Measurements from ENCODE around the gene CCDC157.
A peak's percentile ranks its signal among the peaks of the same experiment; 100 is the strongest.

The CCDC157 gene

DNA sequence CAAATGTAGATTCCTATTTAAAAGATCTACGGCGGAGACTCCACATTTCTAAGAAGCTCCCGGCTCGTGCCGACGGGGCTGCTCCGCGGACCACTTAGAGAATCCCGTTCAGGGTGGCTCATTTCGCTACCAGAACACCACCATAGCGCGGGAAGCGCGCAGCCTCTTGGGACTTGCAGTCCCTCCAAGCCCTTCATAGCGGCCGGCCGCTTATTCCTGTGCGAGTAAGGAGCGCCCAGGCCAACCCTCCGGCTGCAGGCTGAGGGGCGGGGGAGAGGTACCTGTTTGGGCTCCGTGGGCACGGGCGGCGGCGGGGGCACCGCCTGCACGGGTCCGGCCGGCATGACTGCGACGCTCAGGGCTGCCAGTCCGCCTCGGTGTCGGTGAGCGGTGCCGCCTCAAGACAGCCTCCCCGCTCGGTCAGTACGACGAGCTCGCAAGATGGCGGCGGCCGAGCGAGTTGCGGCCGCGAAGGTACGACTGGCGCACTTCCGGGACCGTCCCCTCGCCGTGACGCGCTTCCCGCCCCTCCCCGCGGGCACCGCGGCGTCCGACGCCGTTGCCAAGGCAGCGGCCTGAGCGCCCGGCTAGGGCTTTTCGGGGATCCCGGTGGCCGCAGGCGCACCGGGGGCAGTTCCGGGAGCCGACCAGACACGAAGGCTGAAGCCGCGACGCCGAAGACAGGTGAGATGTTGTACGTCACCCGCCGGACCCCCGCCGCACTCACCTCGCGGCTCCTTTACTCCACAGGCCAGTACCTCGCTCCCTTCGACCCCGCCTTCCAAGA is at the start of gene CCDC157, which contains the start of gene SF3A1:
CCDC157 (plus strand) TSS at position 559 of the 787 bp plus-strand sequence. CDS start 8,994 bp downstream, outside the sequence.
SF3A1 (minus strand) TSS at position 446 of the 787 bp plus-strand sequence; CDS start at position 344, 102 bp downstream.
- DNase-seq = peak; percentile 77 to 79

DNA sequence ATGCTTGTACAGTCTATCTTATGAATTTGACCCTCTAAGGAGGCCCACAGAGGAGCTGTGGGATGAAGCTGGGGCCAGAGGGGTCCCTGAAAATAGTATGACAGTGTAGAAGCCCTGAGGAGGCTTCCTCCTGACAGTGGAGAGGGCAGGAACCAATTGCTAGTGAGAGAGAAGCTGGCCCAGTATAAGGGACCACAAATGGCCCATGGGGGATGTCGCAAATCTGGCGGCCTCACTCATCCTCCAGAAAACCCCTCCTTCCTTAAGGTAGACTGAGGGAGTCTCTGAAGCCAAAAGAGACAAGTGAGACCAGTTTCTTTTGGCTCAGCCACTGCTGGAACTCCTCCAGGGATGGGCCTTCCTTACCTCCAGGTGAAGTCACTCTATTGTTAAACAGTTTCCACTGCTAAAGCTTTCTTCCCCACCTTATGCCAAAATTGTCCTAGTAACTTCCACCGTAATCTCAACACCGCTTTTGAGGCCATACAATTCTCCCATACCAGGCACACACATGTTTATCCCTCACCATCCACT is 49.7 kb upstream of the CCDC157 start:
- no peak for DNase-seq

DNA sequence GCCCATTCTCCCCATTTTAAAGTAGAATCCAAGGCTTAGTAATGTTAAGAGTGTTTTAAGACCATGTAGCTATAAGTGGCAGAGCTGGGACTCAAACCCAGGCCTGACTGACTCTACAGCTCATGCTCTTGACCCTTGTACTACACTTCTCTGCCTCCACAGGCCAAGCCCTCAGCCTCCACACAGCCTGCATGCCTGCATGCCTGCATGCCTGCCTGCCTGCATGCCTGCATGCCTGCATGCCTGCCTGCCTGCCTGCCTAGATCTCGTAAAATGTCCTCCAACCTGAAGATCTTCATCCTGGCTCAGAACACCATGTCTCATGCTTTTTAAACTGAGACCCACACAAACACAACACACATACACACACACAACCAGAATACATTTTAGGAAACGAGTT is 48.7 kb upstream of the CCDC157 start:
- DNase-seq = no peak

DNA sequence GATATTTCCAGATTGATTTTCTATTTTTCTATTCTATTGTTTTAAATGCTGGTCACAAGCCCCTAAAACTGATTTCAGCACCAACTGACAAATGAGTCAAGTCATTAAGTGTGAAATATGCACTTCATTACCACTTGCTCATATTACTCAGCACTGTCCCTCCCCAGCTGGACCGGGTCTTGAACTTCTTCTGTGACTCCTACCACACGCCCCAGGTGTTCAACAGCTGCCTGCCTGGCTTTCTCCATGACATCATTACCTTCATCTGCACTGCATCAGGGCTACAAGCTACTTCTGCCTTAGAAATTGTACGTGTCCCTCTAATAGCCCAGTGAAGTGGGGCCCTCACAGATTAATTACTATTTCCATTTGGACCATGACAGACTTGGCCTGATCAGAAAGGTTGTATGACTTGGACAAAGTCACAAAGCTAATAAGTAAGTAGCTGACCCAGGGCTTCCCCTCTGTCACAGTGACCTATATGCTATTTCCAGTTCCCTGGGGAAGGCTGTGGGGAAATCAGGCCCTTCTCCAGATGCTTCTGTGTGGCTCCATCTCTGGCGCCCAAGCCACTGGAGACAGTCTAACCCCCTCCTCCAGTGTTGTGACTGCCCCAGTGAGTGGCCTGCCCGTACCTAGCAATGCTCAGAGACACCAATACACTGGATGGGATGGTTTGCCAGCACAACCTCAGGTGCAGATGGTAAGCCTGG is 48.1 kb upstream of the CCDC157 start:
- peak in 1 of 2 donors; percentile 43 for DNase-seq

DNA sequence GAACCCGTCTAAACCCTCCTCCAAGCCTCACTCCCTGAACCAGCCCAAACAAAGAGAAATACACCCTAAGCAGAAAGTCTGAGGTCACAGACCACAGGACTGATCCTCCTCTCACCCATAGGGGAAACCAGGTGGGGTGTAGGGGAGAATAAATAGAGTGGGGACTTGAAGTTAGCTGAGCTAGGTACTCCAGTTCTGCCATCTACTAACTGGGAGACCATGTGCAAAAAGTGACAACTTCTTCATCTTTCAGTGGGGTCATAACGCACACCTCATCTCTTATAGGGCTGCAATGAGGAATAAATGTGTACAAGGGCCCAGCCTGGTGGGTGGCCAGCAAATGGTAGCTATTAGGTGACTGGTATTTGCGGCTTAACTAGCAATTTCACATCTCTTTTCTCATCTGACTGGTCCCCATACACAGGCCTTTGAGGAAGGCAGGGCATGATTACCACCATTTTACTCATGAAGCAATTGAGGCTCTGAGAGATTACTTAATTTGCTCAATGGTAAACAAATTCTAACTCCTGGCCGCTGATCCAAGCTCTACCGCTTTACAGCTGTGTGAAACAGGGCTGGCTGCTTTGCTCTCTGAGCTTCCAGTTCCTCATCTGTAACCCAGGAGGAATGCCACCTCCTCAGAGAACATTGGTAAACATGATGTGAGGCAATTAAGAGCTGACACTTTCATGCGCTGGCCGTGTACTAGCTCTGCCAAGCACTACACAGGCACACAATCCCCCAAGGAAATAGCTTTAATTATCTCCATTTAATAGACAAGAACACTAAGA is 46.7 kb upstream of the CCDC157 start:
- DNase-seq = no peak

DNA sequence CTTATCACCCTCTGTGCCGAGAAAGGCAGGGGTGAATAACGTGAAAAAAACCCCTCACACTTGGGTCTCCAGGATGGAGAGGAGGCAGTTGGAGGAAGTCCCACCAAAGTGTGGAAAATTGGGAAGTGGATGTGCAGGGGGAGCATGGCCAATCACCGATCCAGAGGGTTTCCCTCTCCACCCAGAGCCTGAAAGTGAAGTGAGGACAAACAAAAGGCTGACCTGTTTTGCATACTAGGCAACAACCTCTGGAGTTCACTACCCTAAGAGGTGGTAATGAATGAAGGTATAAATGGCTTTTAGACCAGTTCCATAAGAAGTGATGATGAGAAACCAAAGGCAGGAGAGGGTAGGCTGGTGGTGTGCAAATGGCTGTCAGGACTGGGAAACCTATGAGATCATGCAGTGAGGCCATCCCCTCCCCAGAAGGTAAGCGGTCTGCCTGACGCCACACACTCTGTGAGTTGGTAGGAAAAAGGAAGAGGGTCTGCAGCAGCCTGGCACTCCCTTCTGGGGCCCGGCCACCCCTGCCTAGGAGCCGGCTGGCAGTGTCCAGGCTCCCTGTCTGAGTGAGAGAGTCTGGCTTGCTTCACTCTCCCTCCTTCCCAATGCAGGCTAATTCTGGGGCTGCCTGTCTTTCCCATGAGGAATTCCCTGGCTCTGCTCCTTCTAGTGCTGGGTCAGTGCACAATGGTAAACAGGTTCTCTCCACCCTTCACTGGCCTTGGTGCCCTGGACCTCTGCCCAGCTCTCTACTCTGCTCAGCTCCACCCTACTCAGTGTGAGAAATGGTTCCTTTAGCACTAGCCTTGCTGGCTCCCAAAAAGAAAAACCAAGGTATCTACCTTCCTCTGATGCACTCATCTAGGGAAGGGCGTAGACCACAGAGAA is 45.7 kb upstream of the CCDC157 start:
- no peak for DNase-seq

DNA sequence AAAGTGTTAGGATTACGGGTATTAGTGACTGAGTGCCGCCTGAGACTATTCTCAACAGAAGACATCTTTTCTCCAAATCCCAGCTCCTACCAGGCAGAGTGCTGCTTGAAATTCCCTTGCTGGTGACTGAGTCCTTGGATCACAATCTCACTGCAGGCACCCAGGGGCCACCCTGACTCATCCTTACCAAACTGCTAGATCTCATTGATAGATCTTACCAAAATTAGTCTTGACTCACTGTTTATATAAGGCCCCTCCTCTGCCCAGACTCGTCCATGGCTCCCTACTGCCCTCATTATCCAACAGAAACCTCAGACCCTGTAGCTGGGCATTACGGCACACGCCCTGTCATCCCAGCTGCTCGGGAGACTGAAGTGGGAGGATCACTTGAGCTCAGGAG is 44.8 kb upstream of the CCDC157 start:
- no peak for DNase-seq

DNA sequence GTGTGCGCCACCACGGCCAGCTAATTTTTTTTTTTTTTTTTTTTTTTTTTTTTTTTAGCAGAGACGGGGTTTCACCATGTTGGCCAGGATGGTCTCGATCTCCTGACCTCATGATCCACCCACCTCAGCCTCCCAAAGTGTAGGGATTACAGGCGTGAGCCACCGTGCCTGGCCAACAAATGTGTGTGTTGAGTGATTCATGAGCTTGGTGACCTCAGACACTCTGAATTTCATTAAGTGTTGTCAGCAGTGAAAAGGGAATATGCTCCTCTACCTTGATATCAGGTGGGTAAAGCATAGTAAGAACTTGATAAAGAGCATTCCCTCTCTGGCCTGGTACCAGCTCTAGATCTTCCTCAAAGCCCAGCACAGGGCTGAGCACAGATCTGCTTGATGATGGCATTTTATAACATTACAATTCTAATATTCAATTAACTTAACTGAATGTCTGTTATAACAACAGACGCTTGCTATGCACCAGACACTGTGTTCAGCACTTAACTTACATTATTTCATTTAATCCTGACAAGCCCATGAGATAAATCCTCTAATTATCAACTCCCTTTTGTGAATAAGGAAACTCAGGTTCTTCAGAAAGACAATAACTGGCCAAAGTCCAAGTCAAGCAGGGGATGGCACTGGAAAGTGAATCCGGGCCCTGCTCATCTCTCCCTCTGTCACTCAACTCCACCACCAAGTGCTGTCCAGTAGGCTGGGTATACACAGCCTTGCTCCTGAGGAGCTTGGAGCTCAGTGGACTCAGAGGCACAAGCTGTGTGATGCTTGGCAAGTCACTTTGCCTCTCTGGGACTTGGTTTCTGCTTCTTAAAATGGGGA is 43.1 kb upstream of the CCDC157 start:
- DNase-seq = no peak

DNA sequence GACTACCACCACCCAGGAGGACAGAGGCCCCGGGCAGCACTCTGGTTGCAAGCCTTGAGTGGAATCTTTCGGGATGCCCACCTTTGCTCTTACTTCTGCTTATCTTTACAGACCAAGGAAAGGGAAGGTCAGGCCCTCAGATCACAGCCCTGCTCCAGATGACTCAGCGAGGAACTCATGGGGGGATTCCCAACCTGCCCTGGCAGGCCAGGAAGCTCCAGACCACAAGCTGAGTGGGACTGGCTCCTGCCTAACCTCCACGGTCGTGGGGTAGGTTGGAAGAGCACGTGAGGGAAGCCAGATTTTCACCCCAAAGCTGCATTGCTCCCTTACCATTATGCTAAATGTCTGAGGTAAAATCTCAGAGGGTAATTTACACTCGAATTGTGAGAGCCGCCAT is 41.9 kb upstream of the CCDC157 start:
- peak; percentile 48 to 53 for DNase-seq

DNA sequence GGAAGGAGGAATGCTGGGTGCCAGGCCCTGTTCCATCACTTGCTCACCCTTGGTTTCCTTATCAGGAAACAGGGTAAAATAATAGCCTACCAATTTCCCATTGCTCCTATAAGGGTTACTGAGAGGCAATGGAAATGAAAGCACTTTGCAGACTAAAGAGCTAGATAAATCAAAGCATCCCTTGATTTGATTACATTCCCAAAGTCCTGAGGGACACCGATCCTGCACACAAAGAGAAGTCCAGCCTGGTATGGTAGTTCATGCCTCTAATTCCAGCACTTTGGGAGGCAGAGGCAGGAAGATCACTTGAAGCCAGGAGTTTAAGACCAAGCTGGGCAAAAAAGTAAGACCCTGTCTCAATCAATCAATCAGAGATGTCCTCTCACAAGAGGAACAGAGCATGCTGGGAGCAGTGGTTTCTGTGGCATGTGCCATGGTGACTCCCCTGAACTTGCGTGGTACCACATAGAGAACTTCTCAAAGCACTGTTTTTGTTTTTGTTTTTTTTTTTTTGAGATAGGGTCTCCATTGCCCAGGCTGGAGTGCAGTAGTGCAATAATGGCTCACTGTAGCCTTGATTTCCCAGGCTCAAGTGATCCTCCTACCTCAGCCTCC is 40.7 kb upstream of the CCDC157 start:
- no peak for DNase-seq

DNA sequence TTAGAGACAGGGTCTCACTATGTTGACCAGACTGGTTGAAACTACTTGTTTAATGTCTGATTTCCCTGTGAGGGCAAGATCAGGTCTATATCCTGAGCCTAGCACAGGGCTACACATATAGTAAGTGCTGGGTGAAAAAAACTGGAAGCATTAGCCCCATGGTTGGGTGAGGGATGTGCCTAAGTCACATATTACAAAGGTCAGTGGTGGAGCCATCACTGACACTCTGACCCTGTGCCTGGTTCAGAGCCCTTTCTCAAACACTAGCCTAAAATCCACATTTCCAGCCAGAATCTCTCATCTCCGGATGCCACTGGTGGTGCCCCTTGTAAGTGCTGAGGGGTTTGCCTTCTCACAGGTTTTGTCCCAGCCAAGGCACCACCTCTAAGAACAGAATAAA is 39.0 kb upstream of the CCDC157 start:
- DNase-seq = no peak

DNA sequence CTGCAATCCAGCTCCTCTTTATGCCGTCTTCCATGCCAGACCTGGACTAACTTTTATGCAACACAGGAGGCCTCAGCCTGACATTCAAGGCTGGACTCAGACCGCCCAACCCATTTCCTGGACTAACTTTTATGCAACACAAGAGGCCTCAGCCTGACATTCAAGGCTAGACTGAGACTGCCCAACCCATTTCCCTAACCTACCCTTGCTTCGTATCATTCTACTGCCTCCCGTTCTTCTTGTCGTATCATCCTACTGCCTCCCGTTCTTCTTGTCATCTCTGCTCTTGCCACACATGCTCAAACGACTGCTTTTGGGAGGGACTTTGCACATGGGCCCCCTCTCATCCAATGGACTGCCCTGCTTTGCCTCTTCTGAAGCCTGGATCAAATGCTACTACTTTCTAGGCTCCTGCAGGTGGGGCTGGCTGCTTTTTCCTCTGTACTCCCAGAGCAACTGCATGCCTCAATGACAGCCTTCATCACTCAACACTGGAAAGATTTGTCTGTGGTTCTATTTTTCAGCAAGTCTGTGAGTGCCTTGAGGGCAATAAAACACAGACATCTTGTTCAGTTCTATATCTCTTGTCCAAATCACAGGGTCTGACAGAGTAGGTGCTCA is 37.9 kb upstream of the CCDC157 start:
- no peak for DNase-seq

DNA sequence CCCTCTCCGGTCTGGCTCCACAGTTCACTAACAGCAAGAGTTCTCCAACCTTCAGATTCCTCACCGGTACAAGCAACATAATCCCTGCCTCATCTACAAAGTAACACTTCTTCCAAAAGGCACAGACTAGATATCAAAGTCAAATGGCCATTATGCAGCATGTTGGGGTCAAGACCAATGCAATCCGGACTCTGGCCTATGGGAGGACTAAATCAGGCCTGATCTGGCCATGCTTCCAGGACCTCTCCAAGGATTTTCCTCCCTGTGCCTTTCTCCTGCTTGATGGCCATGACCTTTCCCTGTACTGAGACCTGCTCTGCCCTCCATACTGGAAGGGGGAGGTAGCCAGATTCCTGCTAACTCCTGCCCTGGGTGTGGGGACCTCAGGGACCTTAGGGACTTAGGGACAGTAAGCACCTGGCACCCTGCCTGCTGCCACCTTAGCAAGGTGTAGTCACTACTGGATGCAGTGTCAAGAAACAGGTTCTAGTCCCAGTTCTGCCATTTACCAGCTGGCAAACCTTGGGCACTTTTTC is 36.7 kb upstream of the CCDC157 start:
- no peak for DNase-seq

DNA sequence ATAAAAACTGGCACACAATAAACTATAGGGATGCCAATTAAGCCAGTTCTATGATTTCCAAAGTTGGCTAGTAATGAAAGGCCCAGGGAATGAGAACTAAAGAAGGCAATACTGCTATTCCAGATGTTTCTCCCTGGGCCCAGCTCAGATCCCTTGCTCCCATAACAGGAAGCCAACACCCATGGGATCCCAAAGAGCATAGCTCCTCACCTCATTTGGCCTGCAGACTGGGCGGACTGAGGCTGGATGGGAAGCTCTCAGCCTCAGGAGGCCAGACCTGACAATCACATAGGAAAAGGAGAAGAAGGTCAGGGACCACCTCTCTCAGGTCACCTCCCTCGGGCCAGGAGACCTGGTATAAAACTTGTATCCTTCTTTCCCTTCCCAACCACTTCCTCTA is 35.3 kb upstream of the CCDC157 start:
- no peak for DNase-seq

DNA sequence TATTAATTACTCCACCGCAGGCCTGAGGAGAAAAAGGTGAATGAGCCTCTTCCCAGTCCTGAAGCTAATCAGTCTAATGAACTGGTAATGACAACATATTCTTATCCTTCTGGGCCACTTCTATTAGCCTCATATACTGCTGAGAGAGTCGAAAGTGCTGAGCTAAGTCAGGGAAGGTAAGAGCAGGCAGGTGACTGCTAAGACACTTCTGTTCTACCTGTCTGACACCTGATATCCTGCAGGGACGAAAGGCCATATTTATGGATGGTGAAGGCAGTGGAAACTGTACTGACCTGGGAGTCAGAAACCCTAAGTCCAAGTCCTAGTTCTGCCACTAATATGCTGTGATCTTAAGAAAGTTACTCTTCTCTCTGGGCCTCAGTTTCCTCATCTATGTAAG is 33.6 kb upstream of the CCDC157 start:
- no peak for DNase-seq

DNA sequence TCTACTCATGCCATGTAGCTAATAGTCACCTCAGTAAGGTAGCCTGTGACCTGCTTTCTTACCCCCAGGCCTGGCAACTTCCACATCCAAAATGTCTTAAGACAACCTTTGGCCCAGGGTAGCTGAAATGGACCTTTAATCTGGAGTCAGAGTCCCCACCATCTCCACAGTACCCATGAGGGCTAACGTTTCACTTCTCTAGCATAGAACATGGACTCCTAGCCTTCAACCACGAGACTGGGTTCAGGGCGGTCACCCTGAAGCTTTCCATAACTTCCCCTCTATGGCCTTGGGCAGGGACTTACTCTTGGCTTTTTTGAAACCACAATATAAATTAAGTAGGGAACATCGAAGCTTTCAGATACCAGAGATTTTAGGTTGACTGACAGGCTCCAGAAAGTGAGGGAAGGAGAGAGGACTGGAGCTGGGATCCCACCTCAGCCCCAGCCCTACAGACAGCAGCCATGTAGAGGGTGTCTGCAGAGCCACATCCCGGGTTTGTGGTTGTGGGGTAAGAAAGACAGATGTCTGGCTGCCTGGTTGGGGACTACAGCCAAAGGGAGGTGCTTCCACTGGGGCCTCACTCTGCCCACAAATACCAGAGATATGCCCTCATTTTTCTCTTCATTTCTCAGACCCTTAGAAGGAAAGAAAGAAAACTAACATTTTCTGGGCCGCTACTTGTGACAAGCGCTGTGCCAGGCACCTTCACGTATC is 32.6 kb upstream of the CCDC157 start:
- DNase-seq = no peak

DNA sequence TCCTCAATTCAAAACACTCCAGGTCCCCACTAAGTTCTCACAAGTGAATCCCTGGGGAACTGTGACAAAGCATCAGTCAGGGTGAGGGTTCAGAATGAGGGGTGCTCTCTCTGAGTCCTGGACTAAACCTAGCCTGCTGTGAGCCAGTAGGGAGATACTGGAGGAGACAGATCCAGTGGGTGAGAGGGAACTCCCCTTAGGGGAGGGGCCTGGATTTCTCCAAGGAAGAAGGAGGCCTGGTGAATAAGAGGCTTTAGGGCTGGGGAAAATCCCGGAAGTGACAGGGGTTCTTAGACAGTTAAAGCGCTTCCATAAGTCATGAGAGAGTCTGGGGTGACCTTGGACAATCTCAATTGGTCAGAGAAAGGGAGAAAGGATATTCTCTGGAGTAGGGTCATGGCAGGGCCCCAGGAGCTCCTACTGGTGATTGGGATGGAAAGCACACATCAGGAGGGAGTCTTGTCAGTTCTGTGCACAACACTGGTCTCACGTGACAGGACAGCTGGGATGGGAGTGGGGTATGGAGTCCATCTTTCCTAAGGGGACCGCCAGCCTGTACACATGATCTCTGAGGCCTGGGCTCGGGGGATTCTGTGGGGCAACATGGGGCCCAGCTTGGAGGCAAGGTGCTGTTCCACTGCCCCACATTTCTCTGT is 31.6 kb upstream of the CCDC157 start:
- DNase-seq = no peak

DNA sequence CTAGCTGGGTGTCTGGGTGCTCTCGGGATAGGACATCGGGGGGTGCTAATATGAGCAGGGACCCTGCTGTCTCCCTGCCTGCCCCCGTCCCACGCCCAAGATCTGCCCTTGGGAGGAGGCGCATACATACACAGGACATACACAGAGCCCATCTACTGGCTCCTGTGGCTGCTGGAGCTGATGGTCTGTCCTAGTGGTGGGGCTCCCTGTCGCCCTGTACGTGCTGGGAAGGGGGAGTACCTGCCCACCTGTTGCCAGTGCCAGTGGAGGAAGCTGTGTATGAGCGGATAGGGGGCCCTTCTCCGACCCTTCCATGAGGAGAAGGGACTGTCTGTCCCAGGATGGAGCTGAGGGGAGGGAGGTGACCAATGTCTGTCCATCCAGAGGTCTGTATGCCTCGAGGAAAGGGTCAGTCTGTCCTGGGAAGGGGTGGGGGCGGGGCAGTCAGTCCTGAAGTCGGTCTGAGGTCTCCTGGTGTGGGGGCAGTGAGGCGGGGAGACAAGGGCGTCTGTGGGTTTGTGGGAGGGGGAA is 31.0 kb upstream of the CCDC157 start:
- no peak for DNase-seq
